LNCAP (cell line): Measurements from ENCODE around the gene MAP3K9.

Source experiments
- CTCF ChIP-seq: fragments of 450-650 bp; IDR thresholded peaks from 2 replicates; pipeline ENCODE4 v1.5.1; 2017; ENCODE audit warnings: mild to moderate bottlenecking

The MAP3K9 gene

GRCh38 chr14:70683983-70684382, 125.3 kb downstream of the MAP3K9 start:
- TF ChIP-seq CTCF = no peak

GRCh38 chr14:70680748-70681147, 128.6 kb downstream of the MAP3K9 start:
- TF ChIP-seq CTCF = no peak

- no peak for TF ChIP-seq CTCF
Observed at GRCh38 chr14:70677341-70677740, 132.0 kb downstream of the MAP3K9 start.
